ENCODE measurements around the gene POLR2I.
"Not testable (repeated sequence)": the region's sequence is repeated elsewhere in the genome, so short reads cannot be mapped to it uniquely, and the experiment has no call there.

The POLR2I gene

GRCh38 chr19:36136964-36137686 lies 22.4 kb upstream of the POLR2I start:
- DNase-seq = peak; percentile 81
- in situ Hi-C loops (cut with HindIII; ENCODE audit: low pct_ligation_motif_present, low pct_unique_long_range_greater_than_20kb, low sequenced_read_pairs) = no loop called here

DNA sequence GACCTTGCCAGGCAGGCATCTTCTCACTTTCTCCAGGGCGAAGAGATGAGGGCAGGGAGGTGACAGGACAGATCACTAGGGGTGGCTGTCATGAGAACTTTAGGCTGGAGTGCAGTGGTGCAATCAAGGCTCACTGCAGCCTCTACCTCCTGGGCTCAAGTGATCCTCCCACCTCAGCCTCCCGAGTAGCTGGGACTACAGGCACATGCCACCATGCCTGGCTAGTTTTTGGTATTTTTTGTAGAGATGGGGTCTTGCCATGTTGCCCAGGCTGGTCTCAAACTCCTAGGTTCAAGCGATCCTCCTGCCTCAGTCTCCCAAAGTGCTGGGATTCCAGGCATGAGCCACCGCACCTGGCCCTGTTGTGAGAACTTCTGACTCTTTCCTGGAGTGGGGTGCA lies 20.2 kb upstream of the POLR2I start:
- DNase-seq; in situ Hi-C loops (cut with HindIII; ENCODE audit: low pct_ligation_motif_present, low pct_unique_long_range_greater_than_20kb, low sequenced_read_pairs): not testable (repeated sequence)

DNA sequence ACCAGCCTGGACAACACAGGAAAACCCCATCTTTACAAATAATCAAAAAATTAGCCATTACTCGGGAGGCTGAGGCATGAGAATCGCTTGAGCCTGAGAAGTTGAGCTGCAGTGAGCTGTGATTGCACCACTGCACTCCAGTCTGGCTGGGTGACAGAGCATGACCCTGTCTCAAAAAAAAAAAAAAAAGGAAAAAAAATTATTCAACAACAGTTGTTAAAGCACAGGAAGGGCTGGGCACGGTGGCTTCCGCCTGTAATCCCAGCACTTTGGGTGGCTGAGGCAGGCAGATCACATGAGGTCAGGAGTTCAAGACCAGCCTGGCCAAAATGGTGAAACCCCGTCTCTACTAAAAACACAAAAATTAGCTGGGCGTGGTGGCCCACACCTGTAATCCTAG lies 16.5 kb upstream of the POLR2I start:
- DNase-seq; in situ Hi-C loops (cut with HindIII; ENCODE audit: low pct_ligation_motif_present, low pct_unique_long_range_greater_than_20kb, low sequenced_read_pairs): not testable (repeated sequence)

DNA sequence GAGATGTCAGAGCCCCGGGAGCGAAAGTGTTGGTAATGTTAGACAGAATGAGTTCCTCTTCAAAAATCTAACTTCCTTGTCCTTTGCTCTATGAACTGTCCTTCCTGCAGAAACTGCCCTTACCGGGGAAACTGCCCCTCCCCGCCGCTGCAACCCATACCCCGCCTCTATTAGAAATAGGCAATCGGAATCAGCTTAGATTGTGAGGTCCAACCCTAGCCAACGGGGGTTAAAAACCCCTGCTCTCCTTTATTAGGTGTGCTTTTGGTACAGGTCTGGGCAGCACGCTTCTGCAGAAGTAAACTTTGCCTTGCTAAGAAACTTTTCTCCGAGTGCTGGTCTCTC lies 13.7 kb upstream of the POLR2I start:
- in situ Hi-C loops (cut with HindIII; ENCODE audit: low pct_ligation_motif_present, low pct_unique_long_range_greater_than_20kb, low sequenced_read_pairs) = no loop called here
- DNase-seq = no peak

DNA sequence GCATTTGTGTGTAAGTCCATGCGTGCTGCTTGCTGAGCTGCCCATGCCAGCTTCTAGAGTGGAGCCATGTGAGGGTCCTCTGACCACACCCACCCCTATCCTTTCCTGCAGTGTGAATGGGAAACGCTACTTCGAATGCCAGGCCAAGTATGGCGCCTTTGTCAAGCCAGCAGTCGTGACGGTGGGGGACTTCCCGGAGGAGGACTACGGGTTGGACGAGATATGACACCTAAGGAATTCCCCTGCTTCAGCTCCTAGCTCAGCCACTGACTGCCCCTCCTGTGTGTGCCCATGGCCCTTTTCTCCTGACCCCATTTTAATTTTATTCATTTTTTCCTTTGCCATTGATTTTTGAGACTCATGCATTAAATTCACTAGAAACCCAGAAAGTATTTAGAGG lies 10.9 kb upstream of the POLR2I start:
- DNase-seq = no peak
- in situ Hi-C loops (cut with HindIII; ENCODE audit: low pct_ligation_motif_present, low pct_unique_long_range_greater_than_20kb, low sequenced_read_pairs) = no loop called here

DNA sequence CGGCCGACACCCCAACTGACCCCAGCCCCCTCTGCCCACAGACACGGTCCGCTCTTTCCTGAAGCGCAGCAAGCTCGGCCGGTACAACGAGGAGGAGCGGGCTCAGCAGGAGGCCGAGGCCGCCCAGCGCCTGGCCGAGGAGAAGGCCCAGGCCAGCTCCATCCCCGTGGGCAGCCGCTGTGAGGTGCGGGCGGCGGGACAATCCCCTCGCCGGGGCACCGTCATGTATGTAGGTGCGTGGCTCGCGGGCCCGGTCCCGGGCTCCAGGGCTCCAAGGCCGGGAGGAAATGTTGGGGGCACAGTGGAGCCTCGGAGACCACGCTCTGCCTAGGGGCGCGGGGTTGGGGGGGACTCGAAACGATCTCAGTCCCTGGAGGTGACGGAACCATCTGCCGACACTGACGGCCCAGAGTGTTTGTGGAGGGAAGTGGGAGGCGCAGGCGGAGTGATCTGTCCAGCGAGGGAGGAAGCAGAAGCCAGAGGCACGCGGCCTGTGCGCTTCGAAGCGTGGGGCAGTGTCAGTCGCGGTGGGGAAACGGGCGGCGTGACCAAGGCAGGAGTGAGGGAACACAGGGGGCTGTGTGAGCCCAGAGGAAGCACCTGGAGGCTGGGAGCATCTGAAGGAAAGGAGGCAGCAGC lies 6.9 kb upstream of the POLR2I start:
- in situ Hi-C loops (cut with HindIII; ENCODE audit: low pct_ligation_motif_present, low pct_unique_long_range_greater_than_20kb, low sequenced_read_pairs) = no loop called here

DNA sequence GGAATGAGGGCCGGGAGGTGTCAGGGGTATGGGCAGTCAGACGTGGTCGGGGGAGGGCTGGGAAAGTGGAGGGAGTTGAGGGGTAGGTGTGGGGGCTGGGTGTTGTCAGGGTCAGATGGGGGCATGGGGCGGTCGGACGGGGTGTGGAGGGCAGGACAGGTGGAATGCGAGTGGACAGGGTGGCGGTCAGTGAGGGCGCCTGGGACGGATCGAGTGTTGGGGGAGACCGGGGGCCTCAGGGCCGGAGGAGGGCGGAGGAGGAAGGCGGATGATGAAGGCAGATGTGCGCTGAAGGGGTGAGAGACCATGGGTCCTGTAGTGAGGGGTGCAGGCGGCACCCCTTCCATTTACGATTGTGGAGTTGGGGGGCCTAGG lies 6.3 kb upstream of the POLR2I start:
- in situ Hi-C loops (cut with HindIII; ENCODE audit: low pct_ligation_motif_present, low pct_unique_long_range_greater_than_20kb, low sequenced_read_pairs) = no loop called here
- DNase-seq = no peak

More for the DNA sequence above, 6.9 kb upstream of the POLR2I start:
- DNase-seq = no peak

DNA sequence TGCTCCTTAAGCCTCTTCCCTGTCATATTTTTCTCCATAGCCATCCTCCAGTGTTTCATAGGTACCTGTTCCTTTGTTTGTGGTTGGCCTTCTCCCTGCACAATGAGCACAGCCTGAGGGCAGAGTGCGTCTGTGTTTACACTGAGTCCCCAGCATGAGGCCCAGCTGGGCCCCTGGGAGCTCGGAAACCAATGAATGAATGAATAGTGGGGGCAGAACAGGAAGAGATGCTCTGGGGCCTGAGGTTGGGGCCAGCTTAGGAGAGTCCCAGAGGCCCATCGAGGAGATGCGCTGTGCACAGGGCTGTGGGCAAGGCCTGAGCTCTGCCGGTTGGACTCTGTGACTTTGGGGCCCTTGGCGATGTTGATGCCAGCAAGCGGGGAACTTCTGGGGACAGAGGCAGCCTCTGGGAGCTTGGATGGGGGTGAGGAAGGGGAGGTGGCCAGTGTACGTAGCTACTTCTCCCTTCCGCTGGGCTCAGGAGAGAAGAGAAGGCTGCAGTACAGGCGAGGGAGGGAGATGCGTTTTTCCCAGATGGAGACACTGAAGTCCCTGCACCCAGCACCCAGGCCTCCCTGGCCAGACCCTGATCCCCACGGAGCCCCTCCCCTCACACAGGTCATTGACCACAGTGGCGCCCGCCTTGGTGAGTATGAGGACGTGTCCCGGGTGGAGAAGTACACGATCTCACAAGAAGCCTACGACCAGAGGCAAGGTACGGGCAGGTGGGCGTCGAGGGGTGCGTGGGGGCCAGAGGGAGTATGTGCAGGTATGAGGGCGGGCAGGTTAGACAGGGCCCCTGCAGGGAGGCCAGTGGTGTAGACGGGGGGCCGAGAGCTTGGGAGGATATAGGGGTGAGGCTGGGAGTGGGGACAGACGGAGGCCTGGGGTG lies 5.7 kb upstream of the POLR2I start:
- no peak for DNase-seq
- in situ Hi-C loops (cut with HindIII; ENCODE audit: low pct_ligation_motif_present, low pct_unique_long_range_greater_than_20kb, low sequenced_read_pairs) = no loop called here

DNA sequence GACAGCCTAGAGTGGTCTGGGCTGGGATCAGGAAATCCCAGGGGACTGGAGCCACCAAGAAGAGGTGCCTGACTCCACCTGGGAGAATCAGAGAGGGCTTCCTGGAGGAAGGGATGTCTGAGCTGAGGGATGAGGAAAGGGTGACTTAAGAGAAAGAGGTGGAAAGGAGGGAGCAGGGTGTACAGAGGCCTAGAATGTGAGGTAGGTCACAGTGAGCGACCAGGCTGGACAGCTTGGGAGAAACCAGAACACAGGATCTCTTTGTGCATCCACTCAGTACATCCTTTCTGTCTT lies 1.6 kb upstream of the POLR2I start:
- no peak for DNase-seq
- in situ Hi-C loops (cut with HindIII; ENCODE audit: low pct_ligation_motif_present, low pct_unique_long_range_greater_than_20kb, low sequenced_read_pairs) = no loop called here

- in situ Hi-C loops (cut with HindIII; ENCODE audit: low pct_ligation_motif_present, low pct_unique_long_range_greater_than_20kb, low sequenced_read_pairs) = no loop called here
- DNase-seq = no peak
Observed at GRCh38 chr19:36115453-36116343, 1.0 kb upstream of the POLR2I start, which contains the start of gene TBCB. TBCB (plus strand) TSS chr19:36115468; CDS start chr19:36115561, 93 bp downstream.

GRCh38 chr19:36113894-36114720 lies 568 bp downstream of the POLR2I start:
- peak; percentile 24 for DNase-seq
- in situ Hi-C loops (cut with HindIII; ENCODE audit: low pct_ligation_motif_present, low pct_unique_long_range_greater_than_20kb, low sequenced_read_pairs) = no loop called here

DNA sequence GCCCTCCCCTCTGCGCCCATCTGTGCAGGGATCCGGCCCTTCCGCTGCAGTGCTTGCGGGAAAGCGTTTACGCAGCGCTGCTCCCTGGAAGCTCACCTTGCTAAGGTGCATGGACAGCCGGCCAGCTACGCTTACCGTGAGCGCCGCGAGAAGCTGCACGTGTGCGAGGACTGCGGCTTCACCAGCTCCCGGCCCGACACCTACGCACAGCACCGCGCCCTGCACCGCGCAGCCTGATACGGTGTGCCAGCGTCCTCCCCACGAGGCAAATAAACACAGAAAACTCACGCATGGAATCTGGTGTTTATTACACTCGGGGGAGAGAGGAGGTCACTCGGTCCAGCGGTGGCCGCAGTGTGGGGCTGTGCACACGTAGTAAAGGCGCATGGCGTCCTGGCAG lies 1.2 kb downstream of the POLR2I start:
- in situ Hi-C loops (cut with HindIII; ENCODE audit: low pct_ligation_motif_present, low pct_unique_long_range_greater_than_20kb, low sequenced_read_pairs) = no loop called here
- no peak for DNase-seq

GRCh38 chr19:36112678-36113077 lies 2.0 kb downstream of the POLR2I start:
- in situ Hi-C loops (cut with HindIII; ENCODE audit: low pct_ligation_motif_present, low pct_unique_long_range_greater_than_20kb, low sequenced_read_pairs) = no loop called here
- no peak for DNase-seq

DNA sequence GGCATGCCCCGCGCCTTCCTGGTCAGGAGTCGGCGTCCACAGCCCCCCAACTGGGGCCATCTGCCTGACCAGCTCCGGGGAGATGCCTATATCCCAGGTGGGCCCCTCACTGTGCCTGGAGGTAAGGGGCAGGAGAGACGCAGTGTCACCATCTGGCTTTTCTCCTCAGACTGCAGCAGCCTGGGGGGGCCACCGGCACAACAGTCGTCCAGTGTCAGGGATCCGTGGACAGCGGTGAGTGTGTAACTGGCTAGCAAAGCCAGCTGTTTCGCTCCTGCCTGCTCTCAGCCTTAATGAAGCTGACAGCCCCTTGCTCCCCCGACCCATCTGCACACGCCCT lies 3.5 kb downstream of the POLR2I start:
- in situ Hi-C loops (cut with HindIII; ENCODE audit: low pct_ligation_motif_present, low pct_unique_long_range_greater_than_20kb, low sequenced_read_pairs) = no loop called here

DNA sequence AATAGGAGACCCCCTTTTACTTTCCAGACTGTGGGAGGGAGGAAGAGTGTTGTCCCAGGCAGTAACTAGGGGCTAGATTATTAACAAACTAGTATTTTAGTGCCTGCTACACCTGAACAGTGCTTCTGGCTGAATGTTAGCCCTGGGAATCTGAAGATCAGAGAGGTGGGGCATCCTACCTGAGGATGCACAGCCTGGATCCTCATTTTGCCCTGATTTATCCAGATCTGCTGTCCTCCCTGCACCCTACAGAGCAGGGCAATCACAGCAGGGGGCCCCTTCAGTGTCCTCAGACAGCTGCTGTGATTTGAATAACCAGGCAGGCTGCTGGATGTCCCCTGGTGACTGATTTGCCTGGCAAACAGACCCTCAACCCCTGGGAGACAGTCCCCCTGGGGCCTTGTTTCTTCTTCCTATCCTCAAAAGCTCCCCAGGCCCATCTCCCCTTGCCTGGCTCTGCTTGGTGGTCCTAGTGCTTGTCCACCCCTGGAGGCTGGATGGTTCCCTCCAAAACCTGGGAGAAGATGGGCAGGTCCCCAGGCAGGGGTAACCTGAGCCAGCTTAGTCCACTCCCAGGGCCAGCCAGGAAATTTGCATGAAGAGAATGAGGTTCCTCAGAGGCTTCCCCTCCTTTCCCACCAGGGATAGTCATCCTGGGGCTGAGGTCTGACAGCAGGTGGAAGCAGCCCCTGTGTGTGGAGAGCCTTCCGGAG lies 4.0 kb downstream of the POLR2I start, which contains the start of gene OVOL3:
TSS of gene OVOL3 (plus strand) at position 657 of the 713 bp plus-strand sequence. CDS start 60 bp downstream, outside the sequence.
- no peak for DNase-seq
- in situ Hi-C loops (cut with HindIII; ENCODE audit: low pct_ligation_motif_present, low pct_unique_long_range_greater_than_20kb, low sequenced_read_pairs) = no loop called here

More for the DNA sequence above, 3.5 kb downstream of the POLR2I start:
- no peak for DNase-seq

DNA sequence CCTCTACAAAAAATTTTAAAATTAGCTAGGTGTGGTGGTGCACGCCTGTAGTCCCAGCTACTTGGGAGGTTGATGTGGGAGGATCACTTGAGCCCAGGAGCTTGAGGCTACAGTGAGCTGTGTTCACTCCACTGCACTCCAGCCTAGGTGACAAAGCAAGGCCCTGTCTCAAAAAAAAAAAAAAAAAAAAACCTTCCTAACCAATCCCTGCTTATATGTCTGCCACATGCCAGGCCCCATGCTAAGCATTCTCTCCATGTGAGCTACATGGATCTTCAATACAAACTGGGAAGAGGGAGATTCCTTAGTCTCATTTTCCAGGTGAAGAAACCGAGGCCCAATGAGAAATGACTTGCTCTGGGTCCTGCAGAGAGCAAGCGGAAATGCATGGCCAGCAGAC lies 6.0 kb downstream of the POLR2I start:
- no peak for DNase-seq
- in situ Hi-C loops (cut with HindIII; ENCODE audit: low pct_ligation_motif_present, low pct_unique_long_range_greater_than_20kb, low sequenced_read_pairs) = no loop called here

- no peak for DNase-seq
- in situ Hi-C loops (cut with HindIII; ENCODE audit: low pct_ligation_motif_present, low pct_unique_long_range_greater_than_20kb, low sequenced_read_pairs) = no loop called here
Observed at GRCh38 chr19:36106991-36107390, 7.7 kb downstream of the POLR2I start.

Data from ACHN (cell line).